Uterus (tissue), 4 donors: Measurements from ENCODE around the gene RNASE12. TPM values are rescaled to one million over a fixed set of nuclear protein-coding genes. Genes with fewer than 3 reads are reported as not detected.
"Not testable (repeated sequence)": the region's sequence is repeated elsewhere in the genome, so short reads cannot be mapped to it uniquely, and the experiment has no call there.

Experiments
- DNase-seq, 2 donors: peaks; one replicate each; pipeline ENCODE4 v3.0.0-alpha.2; 2019 to 2020
- H3K27ac ChIP-seq, 2 donors: fragments of 200-600 bp; sonication (generic); 1 replicate in 1 of 2; 2 replicates in 1 of 2; pipeline ENCODE4 v1.5.1; 2016 to 2018
- H3K27me3 ChIP-seq, 2 donors: fragments of 200-600 bp; sonication (generic); one replicate each; pipeline ENCODE4 v1.5.1; 2018 to 2019; ENCODE audit warnings: control low read depth in 1 of 2
- H3K36me3 ChIP-seq, 2 donors: fragments of 200-600 bp; sonication (generic); one replicate each; pipeline ENCODE4 v1.5.1; 2019; ENCODE audit warnings: control low read depth in 1 of 2
- H3K4me1 ChIP-seq, 2 donors: fragments of 200-600 bp; sonication (generic); one replicate each; pipeline ENCODE4 v1.5.1; 2018 to 2019; ENCODE audit warnings: control low read depth in 1 of 2
- H3K4me3 ChIP-seq, 2 donors: fragments of 200-600 bp; sonication (generic); 1 replicate in 1 of 2; 2 replicates in 1 of 2; pipeline ENCODE4 v1.5.1; 2018 to 2019; ENCODE audit warnings: mild to moderate bottlenecking in 1 of 2
- H3K9me3 ChIP-seq, 2 donors: fragments of 200-600 bp; sonication (generic); one replicate each; pipeline ENCODE4 v1.5.1; 2019; ENCODE audit warnings: control low read depth in 1 of 2
- CTCF ChIP-seq, 4 experiments: fragments of 200-600 bp in 2 of 4; fragments of 450-650 bp in 2 of 4; sonication (generic) in 2 of 4; IDR thresholded peaks; one replicate each; pipeline ENCODE4 v1.5.1; 2016 to 2019; ENCODE audit warnings: antibody characterized with exemption in 4 of 4, mild to moderate bottlenecking in 2 of 4, moderate library complexity in 1 of 4
- POLR2A ChIP-seq, 2 donors: fragments of 450-650 bp; IDR thresholded peaks; one replicate each; pipeline ENCODE4 v1.6.1; 2016; ENCODE audit warnings: antibody characterized with exemption in 2 of 2, mild to moderate bottlenecking in 1 of 2, moderate library complexity in 1 of 2
- intact Hi-C: fragments of 100-400 bp; cut with DNase I; formaldehyde crosslinking; loops from one replicate; pipeline ENCODE4 v1.15.1; 2023; ENCODE audit warnings: low total_unique reads
- total RNA-seq, 4 donors: library from RNA; depleted of rRNA in 3 of 4; stranded (reverse); fragments of >200 nt in 3 of 4; gene quantifications; one replicate each; pipeline versions ENCODE4 v1.1.0 to v1.2.4, GENCODE V29; 2014 to 2023
- donor health status: DM: yes; HTN: yes; CAD: no.

The RNASE12 gene
- total RNA-seq, 4 donors from 2014 or later, result not detected

GRCh38 chr14:20626274-20626673 is 35.1 kb upstream of the RNASE12 start:
- intact Hi-C loops, result no loop called here
- peak overlapping the region in 1 of 2 donors; percentile 34 for H3K27ac ChIP-seq
- H3K36me3 ChIP-seq, result no peaks in the 10 kb centered on the region
- no peaks in the 10 kb centered on the region for H3K9me3 ChIP-seq
- H3K27me3 ChIP-seq, result no peaks in the 10 kb centered on the region
- TF ChIP-seq CTCF (IDR thresholded peaks at IDR 0.05), result no peak
- no peak for TF ChIP-seq POLR2A (IDR thresholded peaks at IDR 0.05)
- no peak for DNase-seq
- no peak overlapping the region for H3K4me3 ChIP-seq
- peaks cover 0 to 5% of the 10 kb centered on the region in 2 donors for H3K4me1 ChIP-seq

DNA sequence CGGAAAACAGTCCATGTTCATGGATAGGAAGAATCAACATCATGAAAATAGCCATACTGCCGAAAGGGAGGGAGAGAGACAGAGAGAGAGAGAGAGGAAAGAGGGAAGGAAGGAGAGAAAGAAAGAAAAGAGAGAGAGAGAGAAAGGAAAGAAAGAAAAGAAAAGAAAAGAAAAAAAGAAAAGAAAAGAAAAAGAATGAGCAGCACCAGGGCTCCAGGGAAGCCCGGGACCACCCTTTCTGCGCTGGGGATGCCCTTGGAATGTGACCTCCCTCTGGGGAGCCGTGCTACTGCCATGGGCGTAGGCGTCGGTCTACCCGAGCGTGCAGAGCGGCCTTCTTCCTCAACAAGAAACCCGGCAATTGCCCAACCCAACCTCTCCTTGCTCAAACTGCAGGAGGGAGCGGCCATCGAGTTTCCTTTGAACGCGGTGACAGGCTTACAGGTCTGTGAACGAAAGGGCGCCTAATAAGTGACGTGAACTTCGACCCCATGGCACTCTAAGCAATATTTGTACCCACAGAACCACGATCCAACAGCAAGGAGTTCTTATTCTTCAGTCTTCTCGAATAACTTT is 33.4 kb upstream of the RNASE12 start:
- H3K27me3 ChIP-seq, result no peaks in the 10 kb centered on the region
- intact Hi-C loops, result no loop called here
- H3K27ac ChIP-seq, result no peak overlapping the region
- peak overlapping the region in 1 of 2 donors; percentile 22 for H3K4me3 ChIP-seq
- no peak for TF ChIP-seq POLR2A (IDR thresholded peaks at IDR 0.05)
- no peak for TF ChIP-seq CTCF (IDR thresholded peaks at IDR 0.05)
- DNase-seq, result peak in 1 of 2 donors; percentile 45
- peaks cover 0 to 5% of the 10 kb centered on the region in 2 donors for H3K4me1 ChIP-seq
- H3K9me3 ChIP-seq, result no peaks in the 10 kb centered on the region
- no peaks in the 10 kb centered on the region for H3K36me3 ChIP-seq

DNA sequence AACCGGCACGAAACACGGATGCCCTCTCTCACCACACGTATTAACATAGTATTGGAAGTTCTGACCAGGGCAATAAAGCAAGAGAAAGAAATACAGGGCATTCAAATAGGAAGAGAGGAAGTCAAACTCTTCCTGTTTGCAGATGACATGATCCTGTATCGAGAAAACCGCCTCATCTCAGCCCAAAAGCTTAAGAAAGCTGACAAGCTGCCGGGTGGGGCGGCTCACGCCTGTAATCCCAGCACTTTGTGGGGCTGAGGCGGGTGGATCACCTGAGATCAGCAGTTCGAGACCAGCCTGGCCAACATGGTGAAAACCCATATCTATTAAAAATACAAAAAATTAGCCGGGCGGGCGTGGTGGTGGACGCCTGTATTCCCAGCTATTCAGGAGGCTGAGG is 32.6 kb upstream of the RNASE12 start:
- Histone ChIP-seq H3K36me3 (no peaks in the 10 kb centered on the region), H3K4me3 (no peak overlapping the region), H3K27me3 (no peaks in the 10 kb centered on the region), H3K4me1 (peaks cover 0 to 5% of the 10 kb centered on the region in 2 donors), H3K9me3 (no peaks in the 10 kb centered on the region), H3K27ac (no peak overlapping the region)
- intact Hi-C loops, result no loop called here
- no peak for DNase-seq
- no peak for TF ChIP-seq POLR2A (IDR thresholded peaks at IDR 0.05)
- no peak for TF ChIP-seq CTCF (IDR thresholded peaks at IDR 0.05)

- Histone ChIP-seq H3K27ac (no peak overlapping the region), H3K36me3 (no peaks in the 10 kb centered on the region), H3K9me3 (no peaks in the 10 kb centered on the region), H3K4me3 (no peak overlapping the region), H3K27me3 (no peaks in the 10 kb centered on the region), H3K4me1 (peaks cover 0 to 5% of the 10 kb centered on the region in 2 donors)
- DNase-seq, result no peak
- no peak for TF ChIP-seq CTCF (IDR thresholded peaks at IDR 0.05)
- no peak for TF ChIP-seq POLR2A (IDR thresholded peaks at IDR 0.05)
- intact Hi-C loops, result no loop called here
These were observed 31.7 kb upstream of the RNASE12 start for GRCh38 chr14:20622816-20623291.

GRCh38 chr14:20620798-20621478 is 29.8 kb upstream of the RNASE12 start:
- Histone ChIP-seq H3K4me3 (no peak overlapping the region), H3K36me3 (no peaks in the 10 kb centered on the region), H3K9me3 (no peaks in the 10 kb centered on the region), H3K27ac (no peak overlapping the region), H3K4me1 (peaks cover 0 to 5% of the 10 kb centered on the region in 2 donors), H3K27me3 (no peaks in the 10 kb centered on the region)
- TF ChIP-seq CTCF (IDR thresholded peaks at IDR 0.05) (no peak), POLR2A (IDR thresholded peaks at IDR 0.05) (no peak)
- DNase-seq, result no peak
- intact Hi-C loops, result no loop called here

- intact Hi-C loops, H3K4me3 ChIP-seq, H3K4me1 ChIP-seq, H3K27ac ChIP-seq, H3K27me3 ChIP-seq, H3K36me3 ChIP-seq, DNase-seq, H3K9me3 ChIP-seq: not testable (repeated sequence)
These were observed 28.5 kb upstream of the RNASE12 start for GRCh38 chr14:20619688-20620087.
